GM12873 (cell line): ENCODE results near the gene MAP4K2.

Source experiments
- TF ChIP-seq, protein P1 (sequence below): IDR thresholded peaks from 2 replicates; pipeline ENCODE4 v1.5.1; 2012; ENCODE audit warnings: low read depth, mild to moderate bottlenecking, moderate library complexity, low read length, control low read depth; ENCODE audit not compliant: insufficient read depth; ENCODE audit errors: missing control alignments

Gene MAP4K2

DNA sequence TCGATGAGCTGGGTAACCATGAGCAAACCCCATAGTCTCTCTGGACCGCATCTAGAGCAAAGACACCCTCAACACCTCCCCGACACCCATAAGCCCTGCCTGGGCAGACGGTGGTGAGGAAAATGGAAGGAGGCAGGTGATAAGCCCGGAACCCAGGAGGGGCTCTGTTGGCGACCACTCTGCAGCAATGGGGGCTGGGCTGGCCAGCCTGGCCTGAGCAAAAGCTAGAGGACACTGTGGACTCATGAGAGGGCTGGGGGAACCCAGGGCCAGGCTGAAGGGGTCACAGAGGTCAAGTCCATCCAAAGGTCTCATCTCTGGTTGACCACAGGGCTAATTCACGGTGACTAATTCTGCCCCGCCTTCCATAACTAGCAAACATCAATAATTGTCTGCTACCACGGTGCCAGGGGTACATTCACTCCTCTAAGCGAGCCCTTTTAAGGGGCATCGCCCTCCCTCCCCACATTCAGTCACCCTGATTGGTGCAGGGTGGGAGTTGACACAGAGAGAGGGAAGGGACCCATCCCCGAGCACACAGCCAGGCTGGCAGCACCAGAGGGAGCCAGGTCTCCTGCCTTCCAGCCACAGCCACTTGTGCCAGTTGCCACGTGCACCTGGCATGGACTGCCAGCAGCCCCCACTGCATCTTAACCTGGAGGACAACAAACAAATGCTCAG, 47.2 kb downstream of the MAP4K2 start:
- TF ChIP-seq, protein P1, sequence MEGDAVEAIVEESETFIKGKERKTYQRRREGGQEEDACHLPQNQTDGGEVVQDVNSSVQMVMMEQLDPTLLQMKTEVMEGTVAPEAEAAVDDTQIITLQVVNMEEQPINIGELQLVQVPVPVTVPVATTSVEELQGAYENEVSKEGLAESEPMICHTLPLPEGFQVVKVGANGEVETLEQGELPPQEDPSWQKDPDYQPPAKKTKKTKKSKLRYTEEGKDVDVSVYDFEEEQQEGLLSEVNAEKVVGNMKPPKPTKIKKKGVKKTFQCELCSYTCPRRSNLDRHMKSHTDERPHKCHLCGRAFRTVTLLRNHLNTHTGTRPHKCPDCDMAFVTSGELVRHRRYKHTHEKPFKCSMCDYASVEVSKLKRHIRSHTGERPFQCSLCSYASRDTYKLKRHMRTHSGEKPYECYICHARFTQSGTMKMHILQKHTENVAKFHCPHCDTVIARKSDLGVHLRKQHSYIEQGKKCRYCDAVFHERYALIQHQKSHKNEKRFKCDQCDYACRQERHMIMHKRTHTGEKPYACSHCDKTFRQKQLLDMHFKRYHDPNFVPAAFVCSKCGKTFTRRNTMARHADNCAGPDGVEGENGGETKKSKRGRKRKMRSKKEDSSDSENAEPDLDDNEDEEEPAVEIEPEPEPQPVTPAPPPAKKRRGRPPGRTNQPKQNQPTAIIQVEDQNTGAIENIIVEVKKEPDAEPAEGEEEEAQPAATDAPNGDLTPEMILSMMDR = no peak

DNA sequence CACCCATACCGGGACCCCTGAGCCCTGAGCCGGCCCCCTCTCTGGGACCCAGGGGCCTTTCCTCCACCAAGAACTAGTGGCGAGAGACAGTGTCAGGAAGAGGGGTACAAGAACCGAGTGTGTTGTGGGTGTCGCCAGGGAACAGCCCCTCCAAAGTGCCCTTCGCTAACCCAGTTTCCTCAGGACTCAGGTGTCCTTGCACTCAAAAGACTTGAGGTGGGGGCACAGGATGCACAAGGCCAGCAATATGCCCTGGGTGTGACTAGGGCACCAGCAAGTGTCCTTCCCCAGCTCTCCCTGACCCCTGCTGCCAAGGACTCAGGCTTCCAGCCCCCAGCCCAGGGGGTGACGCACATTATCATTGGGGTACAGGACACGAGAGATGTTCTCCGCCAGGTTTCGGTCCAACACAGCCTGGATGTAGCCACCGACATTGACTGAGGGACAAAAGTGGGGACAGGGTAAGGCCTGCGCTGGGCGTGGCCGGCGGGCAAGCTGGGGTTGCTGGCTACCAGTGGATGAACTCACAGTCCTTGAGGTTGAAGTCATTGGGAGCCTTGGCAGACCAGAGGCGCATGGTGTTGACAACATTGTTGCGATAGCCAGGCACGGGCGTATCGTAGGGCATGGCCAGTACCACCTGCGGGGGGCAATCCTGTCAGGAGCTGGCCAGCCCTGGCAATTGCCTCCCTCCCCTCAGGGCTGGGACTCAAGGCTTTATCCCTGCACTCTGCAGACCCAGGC, 47.9 kb downstream of the MAP4K2 start:
- TF ChIP-seq, protein P1 = no peak

DNA sequence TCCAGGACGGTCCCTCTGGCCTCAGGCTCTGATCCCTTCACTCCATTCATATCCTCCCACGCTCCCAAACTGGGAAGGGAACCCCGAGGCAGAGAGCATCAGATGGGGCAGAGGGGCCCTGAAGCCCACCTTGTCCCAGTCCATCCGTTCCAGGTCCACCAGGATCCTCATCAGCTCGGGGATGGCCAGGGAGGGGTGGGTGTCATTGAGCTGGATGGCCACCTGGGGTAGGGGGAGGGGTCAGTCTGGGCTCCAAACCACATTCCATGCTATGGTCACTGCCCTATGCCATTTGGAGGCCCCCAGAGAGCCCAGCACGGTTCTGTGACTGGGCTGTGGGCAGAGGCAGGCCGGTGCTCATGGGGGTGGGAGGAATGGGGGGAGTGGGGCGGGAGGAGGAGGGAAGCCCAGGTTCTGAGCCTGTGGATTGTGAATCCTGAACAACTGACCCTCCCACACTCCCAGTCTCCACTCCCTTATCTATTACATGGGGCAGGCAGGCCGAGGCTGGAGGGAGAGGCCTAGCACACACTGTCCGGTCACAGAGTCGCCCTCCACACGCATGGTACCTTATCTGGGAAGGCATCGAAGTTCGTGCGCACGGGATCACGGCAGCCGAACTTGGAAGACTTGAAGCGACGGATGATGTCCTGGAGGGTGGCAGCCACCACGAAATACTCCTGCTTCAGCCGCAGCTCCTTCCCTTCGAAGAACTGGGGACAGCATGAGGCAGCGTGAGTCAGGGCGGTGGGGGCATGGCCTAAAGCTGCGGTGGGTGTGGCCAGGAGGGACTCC, 48.7 kb downstream of the MAP4K2 start:
- TF ChIP-seq, protein P1 = no peak

DNA sequence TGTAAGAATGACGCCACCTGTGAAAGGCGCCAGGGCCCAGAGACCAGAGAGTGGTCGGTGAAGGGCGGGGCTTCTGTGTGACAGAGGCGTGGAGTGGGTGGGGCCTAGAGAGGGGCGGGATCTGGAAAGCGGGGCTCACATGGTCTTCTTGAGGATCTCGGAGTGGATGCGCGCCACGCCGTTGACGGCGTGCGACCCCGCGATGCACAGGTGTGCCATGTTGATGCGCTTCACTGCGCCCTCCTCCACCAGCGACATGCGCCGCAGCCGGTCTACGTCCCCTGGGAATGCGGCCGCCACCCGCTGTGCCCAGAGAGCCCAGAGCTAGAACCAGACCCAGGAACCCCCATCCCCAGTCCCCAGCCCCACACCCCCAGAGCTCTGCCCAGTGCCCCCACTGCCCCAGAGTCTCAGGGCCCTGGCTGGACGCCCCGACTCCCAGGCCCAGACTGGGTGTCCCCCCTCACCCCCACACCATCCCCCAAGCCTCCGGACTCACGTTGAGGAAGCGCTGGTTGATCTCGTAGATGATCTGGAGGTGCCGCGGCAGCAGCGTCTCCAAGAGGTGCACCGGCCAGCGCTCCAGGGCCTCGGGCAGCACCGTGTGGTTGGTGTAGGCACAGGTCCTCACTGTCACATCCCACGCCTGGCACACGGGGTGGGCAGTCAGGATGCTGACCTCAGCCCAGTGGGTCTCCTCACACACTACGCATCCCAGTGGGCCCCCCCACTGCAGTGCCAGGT, 49.5 kb downstream of the MAP4K2 start:
- TF ChIP-seq, protein P1 = no peak

DNA sequence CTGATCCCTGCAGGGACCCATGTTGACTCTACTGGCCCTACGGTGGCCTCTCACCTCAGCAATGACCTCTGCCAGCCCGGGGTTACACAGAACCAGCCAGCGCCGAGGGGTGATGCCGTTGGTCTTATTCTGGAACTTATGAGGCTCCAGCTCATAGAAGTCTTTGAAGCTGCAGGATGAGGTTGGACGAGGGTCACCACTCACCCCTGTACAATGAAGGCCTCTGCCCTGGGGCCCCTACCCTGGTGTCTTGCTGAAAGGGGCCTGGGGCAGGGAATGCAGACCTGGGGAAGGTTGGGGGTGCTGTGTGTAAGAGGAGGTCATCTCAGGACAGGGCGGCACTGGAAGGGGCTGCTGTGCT, 50.0 kb downstream of the MAP4K2 start:
- TF ChIP-seq, protein P1 = no peak

DNA sequence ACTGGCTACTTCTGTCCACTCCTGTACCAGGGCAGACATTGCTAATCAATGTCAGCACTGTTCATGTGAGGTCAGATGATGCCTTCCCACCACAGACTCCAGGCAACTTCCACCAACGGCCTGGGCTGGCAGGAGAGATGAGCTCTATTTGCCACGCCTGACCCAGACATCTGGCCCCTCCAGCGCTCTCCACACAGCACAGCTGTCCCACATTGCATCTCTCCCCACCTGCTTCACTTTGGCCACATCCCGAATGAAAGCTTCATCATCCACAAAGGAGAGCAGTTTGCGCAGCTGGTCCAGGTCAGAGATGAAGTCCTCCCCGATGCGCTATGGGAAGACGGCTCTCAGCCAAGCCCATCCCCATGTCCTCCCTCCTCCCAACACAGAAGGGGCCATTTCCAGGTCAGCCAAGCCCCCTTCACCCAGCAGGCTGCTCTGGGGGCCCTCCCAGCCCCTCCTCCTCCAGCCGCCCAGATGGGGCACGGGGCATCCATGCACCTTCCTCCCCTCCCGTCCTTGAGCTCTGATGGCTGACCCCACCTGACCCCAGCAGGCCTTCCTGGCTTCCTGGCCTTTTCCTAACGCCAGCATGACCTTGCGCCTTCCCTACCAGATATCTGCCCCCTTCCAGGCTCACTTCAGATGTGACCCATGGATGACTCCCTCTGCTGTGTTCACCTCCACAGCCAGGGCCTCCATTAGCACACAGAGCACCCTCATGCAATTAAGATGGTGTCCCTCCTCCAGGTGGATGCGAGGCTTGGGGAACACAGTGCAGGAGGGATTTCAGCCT, 50.6 kb downstream of the MAP4K2 start:
- TF ChIP-seq, protein P1 = no peak
